Fibroblast of skin of left quadriceps (primary cell): ENCODE data around the gene F2R.
"Not testable (repeated sequence)": the region's sequence is repeated elsewhere in the genome, so short reads cannot be mapped to it uniquely, and the experiment has no call there.

Experiments
- DNase-seq, 2 experiments: peaks; one replicate each; pipeline ENCODE4 v3.0.0-alpha.2; 2013; ENCODE audit warnings: low read depth in 2 of 2

The F2R gene

GRCh38 chr5:76718880-76719279 is 3.0 kb downstream of the F2R start:
- no peak for DNase-seq

- DNase-seq = no peak
These were observed 5.2 kb downstream of the F2R start for GRCh38 chr5:76720988-76721569.

GRCh38 chr5:76723266-76723665 is 7.3 kb downstream of the F2R start:
- no peak for DNase-seq

- no peak for DNase-seq
These were observed 8.0 kb downstream of the F2R start for GRCh38 chr5:76723906-76724305.

GRCh38 chr5:76724871-76725270 is 8.9 kb downstream of the F2R start:
- no peak for DNase-seq

- DNase-seq = no peak
These were observed 13.0 kb downstream of the F2R start for GRCh38 chr5:76728965-76729364.

- no peak for DNase-seq
These were observed 13.7 kb downstream of the F2R start for GRCh38 chr5:76729373-76730290.

GRCh38 chr5:76732405-76733048 is 16.6 kb downstream of the F2R start:
- DNase-seq = no peak

- DNase-seq = no peak
These were observed 17.1 kb downstream of the F2R start for GRCh38 chr5:76733049-76733417.

- DNase-seq = no peak
These were observed 20.0 kb downstream of the F2R start for GRCh38 chr5:76735762-76736545.

- DNase-seq = no peak
These were observed 21.0 kb downstream of the F2R start for GRCh38 chr5:76736679-76737556.

GRCh38 chr5:76737846-76738245 is 21.9 kb downstream of the F2R start:
- DNase-seq = no peak

- DNase-seq = not testable (repeated sequence)
These were observed 25.6 kb downstream of the F2R start for GRCh38 chr5:76741506-76741905.

GRCh38 chr5:76742583-76742982 is 26.7 kb downstream of the F2R start:
- DNase-seq = no peak

- no peak for DNase-seq
These were observed 28.7 kb downstream of the F2R start for GRCh38 chr5:76744632-76745031.

GRCh38 chr5:76745670-76746069 is 29.7 kb downstream of the F2R start:
- no peak for DNase-seq

- no peak for DNase-seq
These were observed 30.8 kb downstream of the F2R start for GRCh38 chr5:76746677-76747076.

GRCh38 chr5:76747706-76748105 is 31.8 kb downstream of the F2R start:
- no peak for DNase-seq

GRCh38 chr5:76751291-76751690 is 35.4 kb downstream of the F2R start:
- DNase-seq = no peak

GRCh38 chr5:76754668-76755078 is 38.7 kb downstream of the F2R start:
- DNase-seq = no peak
